K562 (cell line): ENCODE measurements around the gene GLI3.

Experiments used
- FOS ChIP-seq: IDR thresholded peaks from 3 replicates; pipeline ENCODE4 v1.6.1; 2011; ENCODE audit not compliant: insufficient read length; ENCODE audit errors: extremely low read depth
- HMGXB4 ChIP-seq: sonication (generic); formaldehyde crosslinking; IDR thresholded peaks from 2 replicates; pipeline ENCODE4 v1.8.1; 2023; ENCODE audit warnings: mild to moderate bottlenecking, missing genetic modification reagents
- TAF1 ChIP-seq: IDR thresholded peaks from 2 replicates; pipeline ENCODE4 v1.6.1; 2011; ENCODE audit warnings: mild to moderate bottlenecking, low read length, moderate library complexity; ENCODE audit not compliant: insufficient read depth, control insufficient read depth, severe bottlenecking; ENCODE audit errors: extremely low read depth
- TRIM28 ChIP-seq: fragments of 450-650 bp; IDR thresholded peaks from 2 replicates; pipeline ENCODE4 v1.6.1; 2017
- ZNF224 ChIP-seq: sonication (generic); formaldehyde crosslinking; IDR thresholded peaks from 2 replicates; pipeline ENCODE4 v1.8.0; 2022; ENCODE audit warnings: mild to moderate bottlenecking, missing genetic modification reagents
- ZNF785 ChIP-seq: fragments of 250-450 bp; sonication (Bioruptor Pico); IDR thresholded peaks from 2 replicates; pipeline ENCODE4 v1.4.0; 2020; ENCODE audit warnings: mild to moderate bottlenecking
- TF ChIP-seq, protein P1 (sequence below), 3 experiments: IDR thresholded peaks in 2 of 3; conservative IDR thresholded peaks in 1 of 3; 2 replicates each; pipeline ENCODE4 v1.5.1; 2011 to 2012; ENCODE audit warnings: low read length in 3 of 3, mild to moderate bottlenecking in 3 of 3, control low read depth in 2 of 3, improper control_type of control experiment in 1 of 3, inconsistent platforms in 1 of 3, low read depth in 1 of 3, mixed read lengths in 1 of 3, moderate library complexity in 1 of 3; ENCODE audit not compliant: insufficient read depth in 2 of 3

- TF ChIP-seq, protein P1, sequence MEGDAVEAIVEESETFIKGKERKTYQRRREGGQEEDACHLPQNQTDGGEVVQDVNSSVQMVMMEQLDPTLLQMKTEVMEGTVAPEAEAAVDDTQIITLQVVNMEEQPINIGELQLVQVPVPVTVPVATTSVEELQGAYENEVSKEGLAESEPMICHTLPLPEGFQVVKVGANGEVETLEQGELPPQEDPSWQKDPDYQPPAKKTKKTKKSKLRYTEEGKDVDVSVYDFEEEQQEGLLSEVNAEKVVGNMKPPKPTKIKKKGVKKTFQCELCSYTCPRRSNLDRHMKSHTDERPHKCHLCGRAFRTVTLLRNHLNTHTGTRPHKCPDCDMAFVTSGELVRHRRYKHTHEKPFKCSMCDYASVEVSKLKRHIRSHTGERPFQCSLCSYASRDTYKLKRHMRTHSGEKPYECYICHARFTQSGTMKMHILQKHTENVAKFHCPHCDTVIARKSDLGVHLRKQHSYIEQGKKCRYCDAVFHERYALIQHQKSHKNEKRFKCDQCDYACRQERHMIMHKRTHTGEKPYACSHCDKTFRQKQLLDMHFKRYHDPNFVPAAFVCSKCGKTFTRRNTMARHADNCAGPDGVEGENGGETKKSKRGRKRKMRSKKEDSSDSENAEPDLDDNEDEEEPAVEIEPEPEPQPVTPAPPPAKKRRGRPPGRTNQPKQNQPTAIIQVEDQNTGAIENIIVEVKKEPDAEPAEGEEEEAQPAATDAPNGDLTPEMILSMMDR (IDR thresholded peaks at IDR 0.05 in 2 of 3, conservative IDR thresholded peaks at IDR 0.05 in 1 of 3; ENCODE audit: insufficient read depth in 2 of 3, low read depth in 1 of 3, low read length in 3 of 3): no peak
- TF ChIP-seq ZNF224 (CRISPR knock-in tag): no peak
- TF ChIP-seq ZNF785 (CRISPR knock-in tag): no peak
- no peak for TF ChIP-seq FOS
- no peak for TF ChIP-seq TRIM28
- no peak for TF ChIP-seq HMGXB4 (CRISPR knock-in tag)
- no peak for TF ChIP-seq TAF1
Observed at GRCh38 chr7:42155584-42156290, 81.3 kb downstream of the GLI3 start.
